ENCODE measurements around the gene KRTAP12-3. TPM values are rescaled to one million over a fixed set of nuclear protein-coding genes. Genes with fewer than 3 reads are reported as not detected.

The KRTAP12-3 gene
- total and polyA plus RNA-seq, 2 donors (not counting 1 experiment from before 2014, with no cell fraction given) = not detected

GRCh38 chr21:44650973-44651675 lies 6.6 kb upstream of the KRTAP12-3 start:
- H3K36me3 ChIP-seq (replicated peaks in 1 of 2; ENCODE audit: control extremely low read depth in 1 of 2, control insufficient read depth in 1 of 2, extremely low read depth in 1 of 2, insufficient read depth in 2 of 2, low read length in 1 of 2) = no peaks in the 10 kb centered on the region
- WGBS (ENCODE audit: insufficient coverage) = 86% methylated on average over 11 of the region's 12 CpGs
- intact Hi-C loops (cut with micrococcal nuclease) = no loop called here
- peaks cover 0 to 2% (median 0%) of the 10 kb centered on the region in 4 experiments for H3K27me3 ChIP-seq (replicated peaks in 1 of 4; ENCODE audit: control extremely low read depth in 1 of 4, control insufficient read depth in 3 of 4, insufficient read depth in 4 of 4, low read length in 3 of 4)
- H3K4me3 Mint-ChIP-seq = no peak overlapping the region
- DNase-seq (no peak), ATAC-seq (ENCODE audit: low read depth) (no peak)
- H3K27ac Mint-ChIP-seq = no peak overlapping the region
- no peak overlapping the region for H3K9ac ChIP-seq (ENCODE audit: low read length)
- H3K4me1 Mint-ChIP-seq = no peaks in the 10 kb centered on the region
- ChIA-PET CTCF (no interaction called here), POLR2A (no interaction called here)
- no peak for TF ChIP-seq CTCF (IDR thresholded peaks at IDR 0.05)
- TF ChIP-seq EZH2 (IDR thresholded peaks at IDR 0.05; ENCODE audit: borderline replicate concordance, insufficient read depth, low read depth, low read length, poor library complexity, severe bottlenecking) = no peak
- H3K4me1 ChIP-seq (ENCODE audit: control insufficient read depth in 2 of 2, insufficient read depth in 2 of 2, low read length in 2 of 2) = no peaks in the 10 kb centered on the region
- peaks cover 2 to 20% (median 3%) of the 10 kb centered on the region in 3 donors for H3K9me3 ChIP-seq (ENCODE audit: control extremely low read depth in 1 of 3, control insufficient read depth in 2 of 3, insufficient read depth in 1 of 3, low read length in 2 of 3)
- H3K27me3 Mint-ChIP-seq = peaks cover 6% of the 10 kb centered on the region
- peaks cover 3% of the 10 kb centered on the region for H3K9me3 Mint-ChIP-seq (ENCODE audit: insufficient read depth)
- H3K79me2 ChIP-seq (ENCODE audit: control insufficient read depth, insufficient read depth, low read length) = no peaks in the 10 kb centered on the region
- H3K27ac ChIP-seq (ENCODE audit: low read length in 2 of 2) = no peak overlapping the region
- no peak overlapping the region for H3K4me2 ChIP-seq (replicated peaks; ENCODE audit: low read depth, low read length, poor library complexity, severe bottlenecking)
- no peaks in the 10 kb centered on the region for H4K20me1 ChIP-seq (ENCODE audit: control insufficient read depth, insufficient read depth, low read length, poor library complexity, severe bottlenecking)
- no peak overlapping the region for H2AFZ ChIP-seq (ENCODE audit: insufficient read depth, low read depth, low read length, poor library complexity, severe bottlenecking)
- no peak overlapping the region for H3K4me3 ChIP-seq (ENCODE audit: control extremely low read depth in 1 of 5, extremely low read depth in 1 of 5, insufficient read depth in 1 of 5, low read depth in 2 of 5, low read length in 4 of 5)

DNA sequence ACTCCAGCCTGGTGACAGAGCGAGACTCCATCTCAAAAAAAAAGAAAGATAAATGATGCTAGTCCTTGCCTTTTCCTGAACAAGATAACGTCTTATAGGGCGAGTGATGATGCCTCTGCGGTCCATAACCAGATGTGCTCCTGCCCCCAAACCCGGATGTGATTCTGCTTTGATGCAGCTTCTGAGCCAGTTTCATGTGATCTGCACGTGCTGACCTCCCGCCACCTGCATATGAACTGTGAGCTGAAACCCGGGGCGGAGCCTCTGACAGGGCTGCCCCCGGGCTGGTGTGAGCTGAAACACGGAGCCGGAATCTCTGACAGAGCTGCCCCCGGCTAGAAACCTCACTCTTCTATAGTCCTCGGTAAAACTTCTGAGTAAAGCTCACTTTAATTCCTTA lies 4.6 kb upstream of the KRTAP12-3 start:
- Histone ChIP-seq H3K4me2 (replicated peaks; ENCODE audit: low read depth, low read length, poor library complexity, severe bottlenecking) (no peak overlapping the region), H3K79me2 (ENCODE audit: control insufficient read depth, insufficient read depth, low read length) (no peaks in the 10 kb centered on the region), H3K27ac (ENCODE audit: low read length in 2 of 2) (no peak overlapping the region), H3K9ac (ENCODE audit: low read length) (no peak overlapping the region), H3K9me3 (ENCODE audit: control extremely low read depth in 1 of 3, control insufficient read depth in 2 of 3, insufficient read depth in 1 of 3, low read length in 2 of 3) (peaks cover 3 to 32% (median 11%) of the 10 kb centered on the region in 3 donors), H4K20me1 (ENCODE audit: control insufficient read depth, insufficient read depth, low read length, poor library complexity, severe bottlenecking) (no peaks in the 10 kb centered on the region), H2AFZ (ENCODE audit: insufficient read depth, low read depth, low read length, poor library complexity, severe bottlenecking) (no peak overlapping the region), H3K36me3 (replicated peaks in 1 of 2; ENCODE audit: control extremely low read depth in 1 of 2, control insufficient read depth in 1 of 2, extremely low read depth in 1 of 2, insufficient read depth in 2 of 2, low read length in 1 of 2) (no peaks in the 10 kb centered on the region), H3K4me1 (ENCODE audit: control insufficient read depth in 2 of 2, insufficient read depth in 2 of 2, low read length in 2 of 2) (no peaks in the 10 kb centered on the region), H3K4me3 (ENCODE audit: control extremely low read depth in 1 of 5, extremely low read depth in 1 of 5, insufficient read depth in 1 of 5, low read depth in 2 of 5, low read length in 4 of 5) (no peak overlapping the region), H3K27me3 (replicated peaks in 1 of 4; ENCODE audit: control extremely low read depth in 1 of 4, control insufficient read depth in 3 of 4, insufficient read depth in 4 of 4, low read length in 3 of 4) (peaks cover 0 to 8% (median 0%) of the 10 kb centered on the region in 4 experiments)
- no peak overlapping the region for H3K4me3 Mint-ChIP-seq
- H3K9me3 Mint-ChIP-seq (ENCODE audit: insufficient read depth) = peaks cover 12% of the 10 kb centered on the region
- WGBS (ENCODE audit: insufficient coverage) = 83% methylated on average over 12 of the region's 14 CpGs
- peaks cover 19% of the 10 kb centered on the region for H3K27me3 Mint-ChIP-seq
- ATAC-seq (ENCODE audit: low read depth) = no peak
- H3K27ac Mint-ChIP-seq = no peak overlapping the region
- CTCF ChIA-PET = no interaction called here
- DNase-seq = no peak
- peaks cover 2% of the 10 kb centered on the region for H3K4me1 Mint-ChIP-seq
- POLR2A ChIA-PET = no interaction called here
- no peak for TF ChIP-seq CTCF (IDR thresholded peaks at IDR 0.05)
- TF ChIP-seq EZH2 (IDR thresholded peaks at IDR 0.05; ENCODE audit: borderline replicate concordance, insufficient read depth, low read depth, low read length, poor library complexity, severe bottlenecking) = no peak
- intact Hi-C loops (cut with micrococcal nuclease) = no loop called here
